Muscle of arm (tissue), 12 donors: ENCODE measurements around the gene ERCC6L. TPM values are rescaled to one million over a fixed set of nuclear protein-coding genes. Genes with fewer than 3 reads are reported as not detected.
"Not testable (repeated sequence)": the region's sequence is repeated elsewhere in the genome, so short reads cannot be mapped to it uniquely, and the experiment has no call there.

Source experiments
- DNase-seq: peaks from one replicate; pipeline ENCODE4 v3.0.0-alpha.2; 2013
- polyA plus RNA-seq, 12 donors: library from polyadenylated mRNA; unstranded; fragments of 120-200 nt; gene quantifications; one replicate each; pipeline ENCODE4 v1.2.1, GENCODE V29; 2013; ENCODE audit not compliant: insufficient read length in 12 of 12

Gene ERCC6L
- polyA plus RNA-seq, 12 donors: 1.2 to 3.5 (median 2.8) TPM; not detected in 2

DNA sequence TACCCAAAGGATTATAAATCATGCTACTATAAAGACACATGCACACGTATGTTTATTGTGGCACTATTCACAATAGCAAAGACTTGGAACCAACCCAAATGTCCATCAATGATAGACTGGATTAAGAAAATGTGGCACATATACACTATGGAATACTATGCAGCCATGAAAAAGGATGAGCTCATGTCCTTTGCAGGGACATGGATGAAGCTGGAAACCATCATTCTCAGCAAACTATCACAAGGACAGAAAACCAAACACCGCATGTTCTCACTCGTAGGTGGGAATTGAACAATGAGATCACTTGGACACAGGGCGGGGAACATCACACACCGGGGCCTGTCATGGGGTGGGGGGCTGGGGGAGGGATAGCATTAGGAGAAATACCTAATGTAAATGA lies 62.5 kb downstream of the ERCC6L start:
- not testable (repeated sequence) for DNase-seq

DNA sequence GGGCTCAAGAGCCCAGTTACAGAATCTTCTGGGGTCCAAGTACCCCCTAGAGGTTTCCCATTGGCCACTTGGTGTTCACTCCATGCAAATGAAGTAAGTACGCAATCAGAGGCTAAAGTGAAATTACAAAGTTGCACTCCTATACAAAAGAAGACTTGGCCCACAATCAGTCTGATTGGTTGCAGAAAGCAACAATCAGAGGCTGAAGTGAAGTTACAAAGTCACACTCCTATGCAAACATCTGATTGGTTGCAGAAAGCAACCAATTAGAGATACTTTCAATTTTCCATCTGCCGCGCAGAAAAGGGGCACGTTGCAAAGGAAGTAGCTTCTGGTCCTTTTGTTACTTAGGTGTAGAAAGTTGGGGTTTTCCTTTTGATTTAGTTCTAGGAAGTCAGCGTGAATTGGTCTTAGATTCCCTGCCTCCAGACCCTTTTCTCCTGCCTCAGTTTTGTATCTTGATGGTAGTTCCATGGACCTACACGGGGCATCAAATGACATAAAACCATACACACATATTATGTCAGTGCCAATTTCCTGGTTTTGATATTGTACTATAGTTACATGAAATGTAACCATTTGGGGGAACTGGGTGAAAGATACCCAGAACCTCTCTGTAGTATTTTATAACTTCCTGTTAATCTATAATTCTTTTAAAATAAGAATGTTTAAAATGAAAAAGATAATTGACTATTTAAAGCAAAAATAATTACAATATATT lies 69.7 kb downstream of the ERCC6L start:
- no peak for DNase-seq

DNA sequence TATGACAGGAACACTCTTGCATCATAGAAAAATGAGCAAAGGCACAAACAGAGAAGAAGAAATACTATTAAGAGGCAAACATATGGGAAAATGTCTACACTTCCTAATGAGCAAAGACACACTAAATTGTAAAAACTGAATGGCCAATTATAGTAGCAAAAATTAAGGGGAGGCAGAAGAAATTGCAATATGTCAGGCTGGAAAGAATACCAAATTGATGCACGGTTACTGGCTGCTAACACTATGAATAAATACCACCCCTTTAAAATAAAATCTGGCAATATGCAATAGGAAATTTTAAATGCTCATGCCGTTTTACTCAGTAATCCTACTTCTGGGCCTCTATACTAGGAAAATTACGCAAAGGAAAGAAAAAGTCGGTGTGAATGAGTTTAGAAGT lies 73.3 kb downstream of the ERCC6L start:
- no peak for DNase-seq

DNA sequence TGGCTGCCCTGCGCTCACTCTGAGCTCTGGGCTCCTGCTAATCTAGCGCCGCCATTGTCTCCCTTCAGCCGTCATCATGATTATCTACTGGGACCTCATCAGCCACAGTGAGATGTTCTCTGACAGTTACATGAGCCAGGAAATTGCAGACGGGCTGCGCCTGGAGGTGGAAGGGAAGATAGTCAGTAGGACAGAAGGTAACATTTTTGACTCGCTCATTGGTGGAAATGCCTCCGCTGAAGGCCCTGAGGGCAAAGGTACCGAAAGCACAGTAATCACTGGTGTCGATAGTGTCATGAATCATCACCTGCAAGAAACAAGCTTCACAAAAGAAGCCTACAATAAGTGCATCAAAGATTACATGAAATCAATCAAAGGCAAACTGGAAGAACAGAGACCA lies 79.1 kb downstream of the ERCC6L start:
- no peak for DNase-seq

DNA sequence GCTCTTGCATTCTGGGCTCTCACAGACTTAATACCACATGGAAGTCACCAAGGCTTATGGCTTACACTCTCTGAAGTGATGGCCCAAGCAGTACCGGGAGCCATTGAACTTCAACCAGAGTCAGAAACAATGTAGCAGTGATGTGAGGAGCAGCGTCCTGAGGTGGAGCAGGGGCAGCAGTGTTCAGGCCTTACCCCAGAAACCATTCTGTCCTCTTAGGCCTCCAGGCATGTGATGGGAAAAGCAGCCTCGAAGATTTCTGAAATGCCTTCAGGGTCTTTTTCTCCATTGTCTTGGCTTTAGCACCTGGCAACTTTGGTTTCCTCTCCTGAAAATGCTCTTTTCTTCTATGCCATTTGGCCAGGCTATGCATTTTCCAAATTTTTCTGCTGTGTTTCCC lies 80.1 kb downstream of the ERCC6L start:
- DNase-seq: no peak

Other genes starting within 250 kb of the ERCC6L start
- 10 to 100 TPM in 9 of 12 donors, 1 to 10 TPM in 2, not detected in 1; 8.7 to 14.1 (median 11.1) TPM for gene RTL5, start 107.1 kb downstream of the ERCC6L start, polyA plus RNA-seq
- 10 to 100 TPM in 11 of 12 donors, not detected in 1; 25.5 to 52.0 (median 30.0) TPM for gene PIN4, start 57.3 kb downstream of the ERCC6L start, polyA plus RNA-seq
- gene RPS4X, start 38.2 kb upstream of the ERCC6L start, polyA plus RNA-seq: 1,000 to 10,000 TPM in 11 of 12 donors, not detected in 1; 1,659 to 2,946 (median 1,962) TPM
- 10 to 100 TPM in 11 of 12 donors, not detected in 1; 11.5 to 31.7 (median 15.7) TPM for gene CITED1, start 66.9 kb upstream of the ERCC6L start, polyA plus RNA-seq